AG08396 (cell line): ENCODE results near the gene HES2.
"Not testable (repeated sequence)": the region's sequence is repeated elsewhere in the genome, so short reads cannot be mapped to it uniquely, and the experiment has no call there.

Experiments used
- DNase-seq: peaks from one replicate; pipeline ENCODE4 v3.0.0; 2012; ENCODE audit warnings: low spot score, mixed read lengths

The HES2 gene

DNA sequence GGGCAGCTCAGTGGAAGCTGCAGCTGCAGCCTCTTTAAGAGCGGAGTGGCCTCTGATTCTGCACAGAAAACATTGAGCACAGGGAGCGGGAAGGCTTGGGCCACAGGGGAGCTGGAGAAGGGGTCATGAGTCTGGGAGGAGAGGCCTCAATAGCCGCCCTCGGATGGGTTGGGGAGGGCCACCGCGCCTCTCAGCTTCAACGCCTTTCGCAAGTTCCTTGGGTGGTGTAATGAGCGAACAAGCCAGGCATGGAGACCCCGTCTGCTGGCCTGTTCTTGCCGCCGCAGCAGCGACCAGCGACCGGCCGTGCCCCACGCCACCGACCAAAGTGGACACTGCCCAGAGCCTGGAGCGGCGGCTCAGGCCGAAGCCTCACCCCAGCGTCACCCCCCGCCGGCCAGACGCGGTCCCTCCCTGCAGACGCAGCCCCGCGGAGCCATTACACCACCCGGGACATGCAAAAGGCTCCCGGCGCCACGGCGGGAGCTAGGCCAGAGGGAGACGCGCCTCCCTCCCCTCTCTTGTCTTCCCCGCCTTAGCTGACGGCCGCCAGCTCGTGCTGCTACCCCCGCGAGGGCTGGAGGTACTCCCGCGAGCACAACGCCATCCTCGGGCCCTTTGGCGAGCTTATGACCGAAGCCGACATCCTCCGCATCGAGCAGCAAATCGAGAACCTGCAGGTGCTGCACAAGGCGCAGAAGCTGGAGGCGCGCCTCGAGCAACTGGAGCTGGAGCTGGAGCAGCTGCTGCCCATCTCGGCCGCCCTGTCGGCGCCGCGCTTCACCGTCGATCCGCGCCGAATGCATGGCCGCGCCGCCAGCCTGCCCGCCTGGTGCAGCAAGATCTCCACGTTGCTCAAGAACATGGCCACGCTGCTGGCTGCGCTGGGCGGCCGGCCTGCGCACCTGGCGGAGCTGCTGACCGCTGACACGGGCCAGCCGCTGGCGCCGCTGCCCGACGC is 34.5 kb upstream of the HES2 start:
- DNase-seq: not testable (repeated sequence)

DNA sequence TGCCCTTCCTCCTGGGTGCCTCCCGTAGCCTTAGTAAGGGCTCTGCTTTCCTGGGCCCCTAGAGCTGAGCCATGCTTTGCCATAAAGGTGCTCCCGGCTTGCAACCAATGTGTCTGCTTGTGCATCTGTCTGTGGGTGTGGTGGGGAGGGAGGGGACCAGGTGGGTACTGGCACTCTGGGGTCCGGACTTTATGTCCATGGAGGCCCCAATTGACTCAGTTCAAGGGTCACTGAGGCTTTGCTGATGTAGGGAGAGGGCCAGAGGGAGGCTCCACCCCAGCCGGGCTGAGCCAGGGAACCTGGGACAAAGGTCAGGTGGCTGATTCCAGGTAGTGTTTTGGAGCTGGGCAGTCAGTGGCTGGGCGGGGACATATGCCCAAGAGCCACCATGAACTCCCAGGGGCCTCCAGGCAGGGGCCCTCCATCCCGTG is 31.2 kb upstream of the HES2 start:
- DNase-seq: no peak

DNA sequence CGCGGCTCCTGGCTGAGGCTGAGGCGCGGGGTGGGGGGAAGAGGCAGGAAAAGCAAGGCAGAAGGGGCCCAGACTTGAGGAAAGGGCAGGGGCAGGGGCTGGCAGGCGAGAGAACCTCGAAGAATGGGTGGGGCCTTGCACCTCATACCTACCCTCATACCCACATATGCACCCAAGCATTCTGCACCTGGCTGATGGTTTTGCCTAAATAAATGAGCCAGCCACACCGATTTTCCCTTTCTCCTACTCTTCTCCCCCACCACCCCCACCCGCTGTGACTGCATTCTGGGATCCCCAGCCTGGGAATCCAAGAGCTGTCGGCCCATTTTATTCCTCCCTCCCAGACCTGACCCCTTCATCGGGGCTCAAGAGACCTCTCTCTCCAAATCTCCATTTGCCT is 30.8 kb upstream of the HES2 start:
- not testable (repeated sequence) for DNase-seq

DNA sequence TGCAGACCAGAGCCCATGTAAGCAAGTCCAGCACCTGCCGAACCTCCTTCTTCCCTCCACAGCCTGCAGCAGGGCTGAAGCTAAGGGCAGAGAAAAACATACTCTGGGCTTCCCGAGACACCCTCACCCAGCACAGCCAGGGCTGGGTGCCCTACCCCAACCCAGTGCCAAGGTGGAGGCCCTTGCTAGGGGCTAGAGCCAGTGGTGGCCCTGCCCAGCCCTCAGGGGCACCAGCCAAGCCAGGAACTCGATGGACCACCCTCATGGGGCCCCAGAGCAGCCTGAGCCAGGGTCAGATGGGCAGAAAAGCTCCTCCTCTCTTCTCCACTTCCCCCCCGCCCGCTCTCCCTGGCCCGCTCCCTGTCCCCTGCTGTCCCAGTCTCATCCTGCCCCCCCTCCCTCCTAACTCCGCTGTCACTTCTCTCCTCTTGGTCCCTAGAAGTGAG is 30.3 kb upstream of the HES2 start:
- no peak for DNase-seq

DNA sequence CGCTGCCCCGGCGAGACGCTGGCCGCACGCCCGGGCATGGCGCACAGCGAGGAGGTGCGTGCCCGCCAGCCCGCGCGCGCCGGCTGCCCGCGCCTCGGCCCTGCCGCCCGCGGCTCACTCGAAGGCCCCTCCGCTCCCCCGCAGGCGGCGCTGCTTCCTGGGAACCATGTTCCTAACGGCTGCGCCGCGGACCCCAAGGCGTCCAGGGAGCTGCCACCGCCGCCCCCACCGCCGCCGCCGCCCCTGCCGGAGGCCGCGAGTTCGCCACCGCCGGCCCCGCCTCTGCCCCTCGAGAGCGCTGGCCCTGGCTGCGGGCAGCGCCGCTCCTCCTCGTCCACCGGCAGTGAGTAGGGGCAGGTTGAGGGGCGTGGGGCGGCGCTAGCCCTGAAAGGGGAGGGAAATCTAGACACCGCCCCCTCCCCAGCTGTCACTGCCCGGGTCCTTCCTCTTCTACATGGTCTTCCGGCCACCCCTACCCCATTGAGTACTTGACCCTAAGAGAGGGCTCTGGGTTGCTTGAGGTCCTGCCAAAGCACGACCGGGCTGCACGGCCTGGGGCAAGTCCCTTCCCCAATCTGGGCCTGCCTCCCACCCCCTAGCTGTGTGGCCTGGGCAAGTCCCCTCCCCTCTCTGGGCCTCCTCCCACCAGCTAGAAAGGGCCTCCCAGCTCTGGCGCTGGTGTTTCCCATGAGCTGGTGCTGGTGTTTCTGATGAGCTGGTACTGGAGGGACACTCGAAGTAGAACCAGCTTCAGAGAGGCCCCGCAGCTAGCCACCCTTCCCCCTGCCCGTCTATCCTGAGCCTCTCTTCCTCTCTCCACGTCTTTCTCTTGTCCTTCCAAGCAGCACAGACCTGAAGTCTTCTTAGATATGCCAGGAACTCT is 29.3 kb upstream of the HES2 start:
- no peak for DNase-seq

DNA sequence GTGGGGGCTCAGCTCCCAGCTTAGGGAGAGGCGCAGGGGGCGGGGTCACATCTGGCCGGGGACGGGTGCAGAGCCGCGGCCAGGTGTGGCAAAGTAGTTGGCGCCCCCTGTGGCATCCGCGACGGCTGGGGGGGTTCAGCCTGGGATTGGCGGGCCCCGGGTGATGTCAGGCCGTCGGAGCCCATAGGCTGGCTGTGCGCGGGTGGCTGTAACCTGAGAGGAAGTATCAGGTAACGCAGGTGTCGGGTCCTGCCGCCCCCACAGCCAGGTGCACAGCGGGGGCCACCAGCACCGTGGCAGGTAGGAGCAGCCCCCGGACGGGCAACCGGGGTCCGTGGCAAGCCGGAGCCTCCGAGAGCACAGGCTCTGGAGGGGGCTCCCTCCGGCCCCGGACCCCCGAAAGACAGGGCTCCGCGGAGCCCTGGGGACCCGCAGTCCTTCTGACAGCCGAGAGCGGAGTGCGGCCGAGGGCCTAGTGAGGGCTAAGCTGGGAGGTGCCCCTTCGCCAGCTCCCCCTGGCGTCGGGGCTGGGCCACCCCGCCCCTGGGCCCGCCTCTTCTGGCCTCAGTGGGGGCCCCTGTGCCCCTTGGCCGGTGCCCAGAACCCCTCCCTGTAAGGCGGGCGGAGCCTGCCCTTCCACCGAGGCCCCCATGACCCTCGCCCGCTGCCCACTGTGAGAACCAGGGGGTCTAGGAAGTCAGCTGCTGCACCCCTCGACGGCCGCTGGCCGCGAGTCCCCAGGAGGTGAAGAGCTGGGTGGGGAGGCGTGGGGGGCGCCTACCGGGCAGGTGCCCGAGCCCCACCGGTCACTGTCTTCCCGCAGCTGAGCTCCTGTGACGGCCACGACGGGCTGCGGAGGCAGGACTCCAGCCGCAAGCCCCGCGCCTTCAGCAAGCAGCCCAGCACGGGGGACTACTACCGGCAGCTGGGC is 28.4 kb upstream of the HES2 start:
- no peak for DNase-seq

DNA sequence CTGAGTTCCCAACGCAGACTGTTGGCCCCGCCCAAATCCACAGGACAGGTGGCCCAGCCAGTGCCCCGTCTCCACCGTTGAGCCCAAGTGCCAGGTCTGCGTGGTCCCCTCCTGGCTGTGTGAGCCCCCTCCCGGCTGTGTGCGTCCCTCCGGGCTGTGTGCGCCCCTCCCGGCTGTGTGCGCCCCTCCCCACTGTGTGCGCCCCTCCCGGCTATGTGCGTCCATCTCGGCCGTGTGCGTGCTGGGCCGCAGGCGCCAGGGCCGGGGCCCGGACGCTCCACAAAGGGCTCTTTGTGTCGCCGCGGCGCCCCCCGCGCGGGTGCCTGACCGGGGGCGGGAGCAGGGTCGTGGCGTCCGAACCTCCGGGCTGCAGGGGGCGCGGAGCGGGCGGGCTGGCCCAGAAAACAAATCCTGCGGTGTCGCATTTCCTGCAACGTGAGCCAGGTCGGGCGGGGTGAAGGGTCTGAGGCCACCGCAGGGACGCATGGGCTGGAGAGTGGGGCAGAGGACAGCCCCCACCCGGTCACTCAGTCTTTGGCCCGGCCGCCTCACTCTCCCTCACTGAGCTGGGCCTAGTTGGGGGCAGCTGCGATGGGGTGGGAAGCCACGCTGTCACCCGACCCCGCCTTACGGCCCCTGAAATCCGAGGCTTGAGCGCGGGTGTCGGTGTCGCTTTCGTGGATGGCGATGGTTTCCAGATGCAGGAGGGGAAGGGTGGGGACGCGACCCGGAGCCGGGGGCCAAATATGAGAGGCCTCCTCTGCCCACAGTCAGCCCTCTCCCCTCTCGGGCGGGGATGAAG is 27.5 kb upstream of the HES2 start:
- no peak for DNase-seq

DNA sequence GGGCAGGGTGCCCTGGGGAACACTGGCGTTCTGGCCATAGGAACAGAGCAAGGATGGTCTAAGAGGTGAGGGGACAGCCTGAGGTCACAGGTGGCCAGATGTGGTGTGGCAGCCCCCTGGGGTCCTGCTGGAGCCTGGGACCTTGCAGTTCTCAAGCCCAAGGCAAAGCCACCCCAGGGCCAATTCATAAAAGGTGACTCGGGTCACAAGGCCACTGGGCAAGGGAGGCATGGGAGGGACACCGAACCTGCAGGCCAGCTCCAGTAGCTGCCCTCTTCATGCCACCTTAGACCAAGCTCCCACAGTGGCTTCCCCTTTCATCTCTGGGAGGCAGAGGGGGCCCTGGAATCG is 26.9 kb upstream of the HES2 start:
- no peak for DNase-seq

DNA sequence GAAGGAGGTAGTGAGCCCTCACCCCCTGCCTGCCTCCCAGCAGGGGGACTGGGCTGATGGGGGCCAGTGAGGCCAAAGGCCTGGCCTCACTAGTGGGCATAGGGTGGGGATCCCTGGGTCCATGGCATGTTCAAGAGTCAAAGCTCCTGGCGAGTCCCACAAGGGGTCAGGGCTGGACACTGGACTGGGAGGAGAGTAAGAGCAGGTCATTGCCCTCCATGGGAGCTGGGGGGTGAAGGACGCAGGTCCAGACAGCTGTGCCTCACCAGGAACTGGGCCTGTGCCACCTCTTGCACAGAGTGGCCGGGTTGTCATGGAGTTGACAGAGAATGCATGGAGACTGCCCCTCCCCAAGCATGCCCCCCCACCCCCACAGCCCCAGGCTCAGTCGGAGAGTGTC is 26.2 kb upstream of the HES2 start:
- not testable (repeated sequence) for DNase-seq

DNA sequence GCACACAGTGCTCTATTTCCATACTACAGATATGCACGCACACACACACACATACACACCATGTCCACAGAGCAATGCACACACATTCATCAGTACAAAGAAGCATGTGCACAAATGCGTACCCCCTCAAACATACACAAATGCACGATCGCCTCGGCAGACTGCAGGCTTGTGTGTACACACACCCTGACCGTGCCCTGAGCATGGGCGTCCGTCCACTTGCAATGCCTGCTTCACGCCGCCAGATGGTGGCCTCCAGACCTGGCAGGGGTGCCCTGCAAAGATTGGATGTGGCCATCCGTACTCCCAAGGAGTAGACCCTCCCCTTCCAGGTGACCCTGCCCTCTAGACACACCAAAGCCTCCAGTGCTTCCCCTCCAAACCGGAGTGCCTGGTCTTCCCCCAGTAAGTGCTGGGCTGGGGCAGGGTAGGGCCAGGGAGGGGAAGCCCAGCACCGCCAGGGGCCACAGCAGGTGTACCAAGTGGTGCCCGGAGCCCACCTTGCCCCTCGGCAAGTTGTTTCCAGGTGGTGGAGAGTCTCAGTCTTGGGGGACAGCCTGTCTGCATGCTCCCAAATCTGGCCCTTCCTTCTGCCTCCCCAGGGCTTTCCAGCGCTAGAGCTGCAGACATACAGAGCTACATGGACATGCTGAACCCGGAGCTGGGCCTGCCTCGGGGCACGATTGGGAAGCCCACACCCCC is 25.5 kb upstream of the HES2 start:
- no peak for DNase-seq

DNA sequence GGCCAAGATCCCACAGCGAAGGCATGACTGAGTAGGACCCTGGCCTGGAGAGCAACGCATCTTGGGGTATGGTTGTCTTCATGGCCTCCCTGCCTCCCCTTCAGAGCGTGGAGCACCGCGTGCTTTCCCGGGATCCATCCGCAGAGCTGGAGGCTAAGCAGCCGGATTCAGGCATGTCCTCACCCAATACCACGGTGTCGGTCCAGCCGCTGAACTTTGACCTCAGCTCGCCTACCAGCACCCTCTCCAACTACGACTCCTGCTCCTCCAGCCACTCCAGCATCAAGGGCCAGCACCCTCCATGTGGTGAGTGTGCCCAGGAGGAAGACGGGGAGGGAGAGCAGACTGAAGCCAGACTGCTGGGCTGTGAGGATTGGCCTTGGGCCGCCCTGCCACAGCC is 24.7 kb upstream of the HES2 start:
- DNase-seq: no peak

DNA sequence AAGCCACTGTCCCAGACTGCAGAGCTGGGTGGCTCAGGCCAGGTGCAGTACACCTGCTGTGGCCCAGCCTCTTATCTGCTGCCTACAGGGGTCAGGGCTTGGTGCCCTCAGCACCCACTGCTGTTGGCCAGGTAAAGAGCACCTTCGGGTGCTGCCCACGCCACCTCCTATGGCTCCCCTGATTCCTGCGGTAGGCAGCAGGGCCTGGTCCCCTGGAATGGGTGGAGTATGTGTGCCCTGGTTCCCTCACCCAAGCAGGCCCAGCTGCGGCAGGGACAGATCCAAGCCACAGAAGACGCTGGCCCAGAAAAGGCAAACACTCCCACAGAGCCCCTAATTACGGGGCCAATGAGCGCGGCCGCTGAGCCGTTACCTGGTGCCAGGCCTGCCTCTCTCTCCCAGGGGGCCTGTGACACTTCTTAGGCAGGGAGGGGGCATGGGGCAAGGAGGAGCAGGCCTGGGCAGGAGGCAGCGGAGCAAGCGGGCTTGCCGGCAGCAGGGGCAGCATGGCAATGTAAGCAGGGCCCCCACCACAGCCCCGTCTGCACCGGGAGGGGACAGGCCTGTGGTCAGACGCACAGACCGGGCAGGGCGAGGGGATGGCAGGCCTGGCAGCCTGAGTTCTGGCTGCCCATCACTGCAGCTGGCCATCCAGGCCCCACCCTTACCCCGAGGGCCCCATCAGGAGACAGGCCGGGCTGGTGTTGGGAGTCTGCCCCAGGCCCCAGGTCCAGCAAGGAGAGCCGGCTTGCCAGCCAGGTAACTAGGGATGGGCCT is 23.8 kb upstream of the HES2 start:
- DNase-seq: no peak

DNA sequence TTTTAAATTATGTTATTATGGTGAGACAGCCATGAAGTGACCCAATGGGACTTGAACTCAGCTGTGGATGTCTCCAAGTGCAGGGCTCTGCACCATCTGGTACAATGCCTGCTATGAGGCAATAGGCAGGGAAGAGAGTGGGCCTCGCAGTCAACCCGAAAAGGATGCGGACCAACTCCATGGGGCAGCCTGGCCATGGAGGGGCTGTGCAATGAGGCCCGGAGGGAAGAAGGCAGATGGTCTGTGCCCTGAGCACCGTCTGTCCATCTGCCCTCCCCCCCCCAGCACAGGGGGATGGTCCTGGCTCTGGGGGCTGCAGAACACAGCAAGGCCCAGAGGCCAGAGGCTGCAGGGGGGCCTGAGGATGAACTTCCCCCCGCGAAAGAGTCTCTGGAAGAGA is 21.9 kb upstream of the HES2 start:
- no peak for DNase-seq

DNA sequence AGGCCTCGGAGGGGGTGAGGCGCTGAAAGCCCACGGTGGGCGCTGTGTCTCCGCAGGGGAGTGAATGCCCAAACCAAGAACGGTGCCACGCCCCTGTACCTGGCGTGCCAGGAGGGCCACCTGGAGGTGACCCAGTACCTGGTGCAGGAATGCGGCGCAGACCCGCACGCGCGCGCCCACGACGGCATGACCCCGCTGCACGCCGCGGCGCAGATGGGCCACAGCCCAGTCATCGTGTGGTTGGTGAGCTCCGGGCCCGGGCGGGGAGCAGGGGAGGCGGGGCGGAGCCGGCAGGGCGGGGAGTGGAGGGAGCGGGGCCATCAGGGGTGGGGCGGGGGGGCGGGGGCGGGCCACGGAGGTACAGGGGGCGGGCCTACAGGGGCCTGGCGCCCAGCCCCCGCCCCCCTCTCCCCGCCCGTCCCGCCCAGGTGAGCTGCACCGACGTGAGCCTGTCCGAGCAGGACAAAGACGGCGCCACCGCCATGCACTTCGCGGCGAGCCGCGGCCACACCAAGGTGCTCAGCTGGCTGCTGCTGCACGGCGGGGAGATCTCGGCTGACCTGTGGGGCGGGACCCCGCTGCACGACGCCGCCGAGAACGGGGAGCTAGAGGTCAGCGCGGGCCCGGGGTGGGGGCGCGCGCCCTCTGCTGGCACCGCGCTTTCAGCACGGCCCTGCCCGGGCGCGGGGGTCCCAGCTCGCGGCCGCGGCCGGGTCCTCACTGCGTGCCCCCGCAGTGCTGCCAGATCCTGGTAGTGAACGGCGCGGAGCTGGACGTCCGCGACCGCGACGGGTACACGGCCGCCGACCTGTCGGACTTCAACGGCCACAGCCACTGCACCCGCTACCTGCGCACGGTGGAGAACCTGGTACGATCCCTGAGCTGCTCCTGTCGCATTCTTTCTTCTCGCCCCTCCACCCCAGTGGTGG is 20.7 kb upstream of the HES2 start:
- DNase-seq: peak; percentile 79

DNA sequence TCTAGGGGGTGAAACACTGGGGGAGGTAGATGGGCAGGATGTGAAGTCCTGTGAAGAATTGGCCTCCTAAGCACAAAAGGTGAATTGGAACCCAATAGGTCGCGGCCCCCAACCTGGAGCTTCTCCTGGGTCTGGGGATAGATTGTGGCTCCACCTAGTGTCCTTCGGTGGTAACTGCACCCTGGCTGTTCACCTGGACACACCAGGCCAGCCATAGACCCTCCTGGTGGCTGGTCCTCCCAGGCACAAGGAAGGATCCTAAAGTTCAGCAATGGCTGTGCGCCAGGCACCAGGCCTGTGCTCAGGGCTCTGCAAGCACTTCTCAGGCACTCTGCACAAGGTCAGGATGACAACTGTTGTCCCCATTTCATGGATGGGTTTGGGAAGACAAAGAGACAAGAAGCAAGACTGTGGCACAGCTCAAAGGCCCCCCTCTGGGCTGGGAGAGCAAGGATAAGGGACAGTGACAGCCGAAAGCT is 18.4 kb upstream of the HES2 start:
- peak; percentile 80 for DNase-seq

DNA sequence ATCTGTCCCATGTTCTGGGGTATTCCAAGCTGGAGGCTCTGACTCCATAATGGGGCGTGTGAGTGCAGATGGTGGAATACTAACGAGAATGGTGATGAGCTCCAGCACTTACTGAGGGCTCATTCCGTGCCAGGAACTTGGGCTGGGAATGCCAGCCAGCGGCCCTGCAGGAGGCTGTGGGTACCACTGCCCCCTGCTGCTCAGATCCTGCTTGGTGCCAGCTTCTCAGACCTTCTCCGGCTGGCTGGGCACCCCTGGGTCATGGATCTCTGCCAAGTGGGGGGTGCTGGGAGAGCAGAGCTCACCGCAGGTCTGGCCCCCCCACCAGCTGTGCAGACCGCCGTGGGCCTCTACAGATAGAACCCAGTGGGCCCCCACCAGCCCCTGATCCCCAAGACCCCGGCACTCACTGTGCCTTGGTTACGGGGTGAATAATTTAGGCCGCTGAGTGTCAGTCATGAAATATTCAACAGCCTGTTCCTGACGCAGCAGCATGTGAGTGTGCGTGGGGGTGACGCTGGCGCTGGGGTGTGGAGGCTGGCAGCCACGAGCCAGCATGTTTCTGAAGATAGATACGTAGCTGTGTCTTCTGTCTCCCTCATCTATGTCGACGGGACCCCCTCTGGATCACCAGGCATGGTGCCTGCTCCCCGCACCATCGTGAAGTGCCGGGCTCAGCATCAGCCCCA is 17.4 kb upstream of the HES2 start:
- DNase-seq: not testable (repeated sequence)

DNA sequence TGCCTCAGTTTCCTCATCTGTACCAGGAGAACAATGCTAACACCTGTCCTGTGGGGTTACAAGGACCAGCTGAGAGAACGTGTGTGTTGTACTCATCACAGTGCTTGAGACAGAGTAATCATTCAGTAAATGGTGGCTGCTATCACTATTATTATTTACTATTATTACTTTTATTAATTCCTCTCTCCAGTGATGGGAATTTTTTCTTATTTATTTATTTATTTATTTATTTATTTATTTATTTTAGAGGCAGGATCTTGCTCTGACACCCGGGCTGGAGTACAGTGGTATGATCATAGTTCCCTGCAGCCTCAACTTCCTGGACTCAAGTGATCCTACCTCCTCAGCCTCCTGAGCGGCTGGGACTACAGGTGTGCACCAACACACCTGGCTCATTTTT is 16.6 kb upstream of the HES2 start:
- not testable (repeated sequence) for DNase-seq

DNA sequence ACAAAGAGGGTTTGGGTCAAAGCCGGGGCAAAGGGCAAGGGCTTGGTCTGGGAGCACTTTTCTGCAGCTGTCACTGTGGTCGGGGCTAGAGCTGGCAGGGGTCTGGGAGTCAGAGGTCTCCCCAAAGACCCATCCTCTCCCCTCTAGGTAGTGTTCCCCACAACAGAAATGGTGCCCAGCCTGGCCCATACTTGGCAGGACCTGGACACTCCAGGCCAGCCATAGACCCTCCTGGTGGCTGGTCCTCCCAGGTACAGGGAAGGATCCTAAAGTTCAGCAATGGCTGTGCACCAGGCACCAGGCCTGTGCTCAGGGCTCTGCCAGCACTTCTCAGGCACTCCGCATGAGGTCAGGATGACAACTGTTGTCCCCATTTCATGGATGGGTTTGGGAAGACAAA is 15.8 kb upstream of the HES2 start:
- DNase-seq: no peak
